ENCODE results near the gene CLEC4M.

- TF ChIP-seq CTCF (IDR thresholded peaks at IDR 0.05) (no peak), POLR2A (IDR thresholded peaks at IDR 0.05) (no peak), EP300 (IDR thresholded peaks at IDR 0.05) (no peak)
These were observed 10.8 kb downstream of the CLEC4M start for GRCh38 chr19:7773841-7774240.
